Muscle layer of duodenum (tissue), 2 donors: ENCODE results near the gene EDC3.

Source experiments
- H3K27ac ChIP-seq: one replicate; pipeline ENCODE4 v1.7.0; 2013; ENCODE audit warnings: mild to moderate bottlenecking, low read length
- H3K27me3 ChIP-seq: one replicate; pipeline ENCODE4 v1.7.0; 2013; ENCODE audit warnings: low read depth, mild to moderate bottlenecking, control low read depth, low read length
- H3K36me3 ChIP-seq, 2 donors: one replicate each; pipeline ENCODE4 v1.7.0; 2013; ENCODE audit warnings: low read length in 2 of 2, control low read depth in 1 of 2, mild to moderate bottlenecking in 1 of 2; ENCODE audit not compliant: insufficient read depth in 2 of 2, control insufficient read depth in 1 of 2
- H3K4me1 ChIP-seq, 2 donors: one replicate each; pipeline ENCODE4 v1.7.0; 2013; ENCODE audit warnings: low read length in 2 of 2, mild to moderate bottlenecking in 2 of 2, control low read depth in 1 of 2, moderate library complexity in 1 of 2; ENCODE audit not compliant: insufficient read depth in 2 of 2, control insufficient read depth in 1 of 2
- H3K4me3 ChIP-seq, 2 donors: one replicate each; pipeline ENCODE4 v1.7.0; 2013; ENCODE audit warnings: low read length in 2 of 2, low read depth in 1 of 2, mild to moderate bottlenecking in 1 of 2
- H3K9me3 ChIP-seq, 2 donors: one replicate each; pipeline ENCODE4 v1.7.0; 2013; ENCODE audit warnings: low read length in 2 of 2, control low read depth in 1 of 2, mild to moderate bottlenecking in 1 of 2; ENCODE audit not compliant: control insufficient read depth in 1 of 2
- donor health status: healthy.

Gene EDC3

DNA sequence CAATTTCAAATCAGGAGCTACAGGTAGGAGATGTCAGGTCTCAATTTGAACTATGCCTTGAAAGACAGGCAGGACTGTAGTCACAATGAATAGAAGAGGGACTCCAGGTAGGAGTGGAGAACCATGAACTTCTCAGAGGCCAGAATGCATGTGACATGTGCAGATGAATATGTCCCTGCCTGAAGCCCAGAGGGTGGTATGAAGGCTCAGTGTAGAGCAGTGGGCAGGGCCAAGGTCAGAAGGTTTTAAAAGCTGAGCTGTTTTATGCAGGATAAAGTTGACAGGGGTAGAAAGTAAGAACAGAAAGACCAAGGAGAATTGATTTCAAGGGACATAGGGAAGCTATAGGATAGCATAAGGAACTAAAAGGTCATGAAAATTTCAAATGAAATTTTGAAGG is 49.3 kb downstream of the EDC3 start:
- Histone ChIP-seq H3K9me3 (no peaks in the 10 kb centered on the region), H3K4me1 (peaks cover 0 to 9% of the 10 kb centered on the region in 2 donors), H3K4me3 (no peak overlapping the region), H3K27ac (no peak overlapping the region), H3K27me3 (no peaks in the 10 kb centered on the region), H3K36me3 (no peaks in the 10 kb centered on the region)

DNA sequence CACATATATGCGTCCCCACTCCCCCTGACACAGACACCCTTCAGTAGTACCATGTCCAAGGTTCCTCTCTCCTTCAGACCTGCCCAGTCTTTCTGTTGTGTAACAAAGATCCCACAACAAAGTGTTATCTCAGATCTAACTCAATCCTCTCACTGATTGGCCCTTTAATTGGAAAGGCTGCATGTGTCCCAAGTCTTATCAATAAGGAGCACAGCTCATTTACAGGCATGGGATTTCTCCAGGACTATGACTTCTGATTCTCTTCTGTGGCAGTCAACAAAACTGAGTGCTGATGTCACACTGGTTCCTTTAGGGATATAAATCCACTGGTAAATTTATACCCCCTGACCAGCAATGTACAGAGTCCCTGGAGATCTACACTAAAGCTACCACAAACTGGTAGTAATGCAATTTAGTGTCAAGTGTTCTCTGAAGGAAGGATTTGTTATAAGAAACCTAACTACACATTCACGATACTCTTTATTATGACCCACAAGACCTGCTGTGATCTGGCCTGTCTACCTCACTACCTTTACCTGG is 52.1 kb downstream of the EDC3 start:
- no peaks in the 10 kb centered on the region for H3K9me3 ChIP-seq
- H3K36me3 ChIP-seq = peaks cover 18 to 21% of the 10 kb centered on the region in 2 donors
- H3K27me3 ChIP-seq = no peaks in the 10 kb centered on the region
- no peak overlapping the region for H3K27ac ChIP-seq
- H3K4me1 ChIP-seq = peaks cover 0 to 6% of the 10 kb centered on the region in 2 donors
- no peak overlapping the region for H3K4me3 ChIP-seq

DNA sequence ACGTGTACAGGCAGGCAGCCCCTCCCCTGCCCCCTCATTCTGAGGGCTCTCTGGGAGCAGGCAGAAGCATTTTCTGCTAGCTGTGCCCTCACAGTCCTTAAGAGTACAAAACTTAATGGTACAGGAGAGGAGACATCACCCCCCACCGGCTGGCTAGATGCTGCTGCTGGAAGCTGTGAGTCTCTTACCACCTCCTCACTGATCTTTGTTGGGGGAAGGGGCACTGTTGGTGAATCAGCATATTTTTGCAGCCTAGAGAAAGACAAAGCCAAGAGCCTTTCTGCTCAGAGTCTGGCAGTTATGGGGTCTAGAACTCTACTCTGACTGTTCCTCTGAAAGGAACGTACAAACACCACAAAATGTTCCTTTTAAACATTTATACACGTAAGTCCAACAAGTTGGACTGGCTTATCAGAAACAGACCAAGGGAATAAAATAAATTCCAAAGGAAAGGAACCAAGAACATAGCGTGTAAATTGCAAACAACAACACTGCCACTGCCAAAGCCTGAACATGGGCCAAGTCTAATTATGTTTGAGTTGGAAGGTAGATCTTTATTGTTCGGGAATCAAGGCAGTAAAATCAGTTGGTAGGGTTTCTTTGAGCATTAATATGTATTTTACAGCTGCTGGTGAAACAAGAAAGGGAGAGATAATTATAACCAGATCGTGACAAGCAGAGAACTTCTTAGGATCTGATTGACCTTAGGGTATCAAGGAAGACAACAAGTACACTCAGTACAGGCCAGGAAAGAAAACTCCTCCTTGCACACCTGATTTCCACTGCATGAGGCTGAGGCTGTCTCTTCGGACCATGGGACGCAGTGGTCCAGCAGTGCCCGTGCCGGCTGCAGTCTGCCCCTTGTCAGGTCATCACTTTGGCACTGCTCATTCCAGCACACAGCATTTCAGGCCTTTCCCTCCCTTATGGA is 52.8 kb downstream of the EDC3 start:
- Histone ChIP-seq H3K4me1 (peaks cover 0 to 6% of the 10 kb centered on the region in 2 donors), H3K4me3 (no peak overlapping the region), H3K9me3 (no peaks in the 10 kb centered on the region), H3K36me3 (peaks cover 23% of the 10 kb centered on the region in 2 donors), H3K27ac (no peak overlapping the region), H3K27me3 (no peaks in the 10 kb centered on the region)

DNA sequence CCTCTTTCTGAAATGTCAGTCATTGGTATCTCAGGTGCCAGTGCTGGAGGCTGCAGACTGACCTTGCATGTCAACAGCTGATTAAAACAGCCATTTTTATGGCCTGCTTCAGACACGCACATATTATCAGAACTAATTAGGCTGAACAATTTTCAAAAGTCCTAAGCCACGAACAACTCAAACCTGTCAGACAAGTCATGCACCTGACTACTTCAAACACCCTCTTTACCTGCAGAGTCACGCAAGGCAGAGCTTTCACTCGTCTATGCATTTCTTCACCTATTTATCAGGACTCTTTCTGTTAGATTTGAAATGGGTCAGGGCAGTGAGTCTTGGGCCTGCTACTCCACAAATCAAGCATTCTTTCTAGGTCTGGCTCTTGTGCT is 53.5 kb downstream of the EDC3 start:
- H3K9me3 ChIP-seq = no peaks in the 10 kb centered on the region
- peaks cover 0 to 6% of the 10 kb centered on the region in 2 donors for H3K4me1 ChIP-seq
- no peak overlapping the region for H3K27ac ChIP-seq
- H3K4me3 ChIP-seq = no peak overlapping the region
- peaks cover 27 to 30% of the 10 kb centered on the region in 2 donors for H3K36me3 ChIP-seq
- no peaks in the 10 kb centered on the region for H3K27me3 ChIP-seq

DNA sequence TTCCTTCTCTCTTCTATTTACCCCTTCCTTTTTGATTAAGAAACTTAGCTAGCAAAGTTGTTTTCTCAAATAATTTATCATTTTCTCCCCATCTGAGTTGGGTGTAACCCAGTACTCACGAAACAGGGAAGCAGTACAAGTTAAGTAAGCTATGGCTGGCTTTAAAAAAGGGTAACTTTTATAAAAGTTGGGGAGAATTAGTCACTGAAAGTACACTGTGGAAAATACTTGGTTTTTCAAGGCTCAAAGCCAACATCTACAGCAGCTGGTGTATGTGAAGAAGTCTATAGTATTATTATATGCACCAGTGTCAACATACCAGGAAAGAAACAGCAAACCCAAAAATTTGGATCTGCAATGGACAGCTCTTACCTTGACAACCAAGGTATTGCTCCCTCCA is 54.7 kb downstream of the EDC3 start:
- H3K27ac ChIP-seq = no peak overlapping the region
- peaks cover 39 to 42% of the 10 kb centered on the region in 2 donors for H3K36me3 ChIP-seq
- H3K27me3 ChIP-seq = no peaks in the 10 kb centered on the region
- no peaks in the 10 kb centered on the region for H3K9me3 ChIP-seq
- H3K4me1 ChIP-seq = peaks cover 0 to 6% of the 10 kb centered on the region in 2 donors
- no peak overlapping the region for H3K4me3 ChIP-seq

DNA sequence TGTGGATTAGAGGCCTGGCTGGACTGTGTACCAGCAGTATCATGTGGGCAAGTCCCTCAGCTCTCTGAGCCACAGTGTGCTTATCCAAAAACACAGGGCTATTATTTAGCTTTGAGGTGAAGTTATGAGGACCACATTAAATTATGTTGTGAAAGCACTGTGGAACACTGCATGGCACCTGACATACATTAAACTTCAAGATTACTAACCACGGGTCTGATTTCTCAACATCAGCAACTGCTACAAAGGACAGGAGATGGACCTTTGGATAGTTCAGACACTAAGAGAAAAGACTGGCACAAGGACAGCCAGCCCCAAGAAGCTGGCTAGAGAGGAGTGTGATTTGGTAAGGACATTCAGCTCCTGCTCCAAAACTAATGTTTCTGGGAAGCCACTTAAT is 58.8 kb downstream of the EDC3 start:
- Histone ChIP-seq H3K9me3 (no peaks in the 10 kb centered on the region), H3K27ac (no peak overlapping the region), H3K4me3 (no peak overlapping the region), H3K27me3 (no peaks in the 10 kb centered on the region), H3K36me3 (peaks cover 78 to 80% of the 10 kb centered on the region in 2 donors), H3K4me1 (no peaks in the 10 kb centered on the region)

DNA sequence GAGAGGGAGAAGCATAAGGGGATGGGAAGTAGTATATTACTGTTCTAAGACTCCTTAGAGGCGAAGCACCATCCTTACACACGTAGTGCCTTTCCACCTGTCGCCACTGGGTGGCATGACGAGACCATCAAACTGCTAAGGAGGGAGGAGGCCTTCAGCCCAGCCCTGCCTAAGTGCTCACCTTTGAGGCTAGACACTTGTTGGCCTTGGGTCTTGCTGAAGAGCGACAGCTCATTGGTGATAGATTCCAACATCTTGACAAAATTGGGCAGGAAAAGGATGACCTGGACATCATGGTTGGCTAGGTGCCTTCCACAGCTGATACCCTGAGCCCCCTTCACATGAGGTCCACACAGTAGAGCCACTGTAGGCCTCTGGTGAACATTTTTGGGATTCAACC is 60.6 kb downstream of the EDC3 start:
- H3K27ac ChIP-seq = no peak overlapping the region
- peaks cover 86 to 92% of the 10 kb centered on the region in 2 donors for H3K36me3 ChIP-seq
- H3K4me3 ChIP-seq = no peak overlapping the region
- no peaks in the 10 kb centered on the region for H3K9me3 ChIP-seq
- H3K27me3 ChIP-seq = no peaks in the 10 kb centered on the region
- no peaks in the 10 kb centered on the region for H3K4me1 ChIP-seq

DNA sequence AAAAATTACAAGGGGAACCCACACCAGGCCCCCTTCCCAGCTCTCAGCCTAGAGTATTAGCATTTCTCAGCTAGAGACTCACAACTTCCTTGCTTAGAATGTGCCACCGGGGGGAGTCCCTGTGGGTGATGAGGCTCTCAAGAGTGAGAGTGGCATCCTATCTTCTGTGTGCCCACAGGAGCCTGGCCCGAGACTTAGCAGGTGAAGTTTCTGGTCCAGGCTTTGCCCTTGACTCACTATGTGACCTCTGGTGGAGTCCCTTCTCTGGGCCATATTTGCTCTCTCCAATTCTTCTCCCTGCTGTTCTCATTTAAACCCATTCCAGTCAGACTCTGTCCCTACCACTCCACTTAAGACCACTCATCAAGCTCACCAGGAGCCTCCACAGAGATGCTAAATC is 62.0 kb downstream of the EDC3 start:
- no peaks in the 10 kb centered on the region for H3K27me3 ChIP-seq
- H3K36me3 ChIP-seq = peaks cover 79 to 93% of the 10 kb centered on the region in 2 donors
- H3K27ac ChIP-seq = no peak overlapping the region
- H3K4me3 ChIP-seq = no peak overlapping the region
- H3K9me3 ChIP-seq = no peaks in the 10 kb centered on the region
- H3K4me1 ChIP-seq = no peaks in the 10 kb centered on the region

DNA sequence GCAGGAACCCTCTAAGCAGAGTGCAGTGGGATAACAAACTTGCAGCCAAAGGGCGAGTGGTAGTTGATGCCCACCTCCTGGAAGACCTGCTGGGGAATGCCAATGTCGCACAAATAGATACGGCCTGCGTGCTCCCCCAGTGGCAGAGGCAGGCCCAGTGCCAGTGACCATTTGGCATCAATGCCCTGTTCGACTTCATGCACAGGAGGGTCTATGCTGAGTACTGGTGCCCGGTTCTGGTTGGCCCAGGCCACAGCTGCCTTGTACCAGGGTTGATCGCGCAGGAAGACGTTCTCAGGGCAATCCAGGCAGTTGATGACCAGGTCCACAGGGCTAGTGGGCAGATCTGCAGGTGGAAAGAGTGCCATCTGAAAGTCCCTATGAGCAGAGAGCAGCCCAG is 63.2 kb downstream of the EDC3 start:
- Histone ChIP-seq H3K4me3 (no peak overlapping the region), H3K36me3 (peaks cover 87 to 95% of the 10 kb centered on the region in 2 donors), H3K27ac (no peak overlapping the region), H3K9me3 (no peaks in the 10 kb centered on the region), H3K27me3 (no peaks in the 10 kb centered on the region), H3K4me1 (no peaks in the 10 kb centered on the region)

DNA sequence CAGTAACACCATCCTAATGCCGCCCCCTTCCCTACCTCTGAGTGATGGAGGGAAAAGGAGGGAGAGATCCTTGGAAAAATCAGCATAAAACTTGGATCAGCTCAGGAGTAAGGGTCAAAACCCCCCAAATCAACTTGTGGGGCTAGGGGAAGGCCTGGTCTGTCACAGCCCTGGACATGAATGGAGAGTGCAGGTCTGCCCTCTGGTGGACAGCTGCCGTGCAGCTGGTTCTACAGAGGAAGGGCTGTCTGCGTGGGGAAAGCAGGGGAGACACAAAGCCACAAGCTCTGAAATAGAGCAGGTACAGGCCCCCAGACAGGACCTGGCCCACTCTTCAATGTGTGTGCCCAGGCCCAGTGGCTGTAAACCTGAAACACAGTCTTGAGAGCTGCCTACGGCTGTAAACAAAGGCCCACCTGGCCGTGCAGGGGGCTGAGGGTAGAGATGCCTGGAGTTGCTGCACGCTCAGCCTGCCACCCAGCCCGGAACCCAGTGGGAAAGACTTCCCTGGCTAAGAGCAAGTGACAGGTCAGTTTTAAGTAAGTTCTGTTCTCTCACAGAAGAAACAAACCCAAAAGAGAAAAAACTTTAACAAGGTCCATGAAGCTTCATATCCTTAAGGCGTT is 63.8 kb downstream of the EDC3 start:
- H3K36me3 ChIP-seq = peaks cover 86 to 95% of the 10 kb centered on the region in 2 donors
- no peaks in the 10 kb centered on the region for H3K9me3 ChIP-seq
- H3K4me3 ChIP-seq = no peak overlapping the region
- H3K27me3 ChIP-seq = no peaks in the 10 kb centered on the region
- H3K27ac ChIP-seq = no peak overlapping the region
- H3K4me1 ChIP-seq = no peaks in the 10 kb centered on the region

DNA sequence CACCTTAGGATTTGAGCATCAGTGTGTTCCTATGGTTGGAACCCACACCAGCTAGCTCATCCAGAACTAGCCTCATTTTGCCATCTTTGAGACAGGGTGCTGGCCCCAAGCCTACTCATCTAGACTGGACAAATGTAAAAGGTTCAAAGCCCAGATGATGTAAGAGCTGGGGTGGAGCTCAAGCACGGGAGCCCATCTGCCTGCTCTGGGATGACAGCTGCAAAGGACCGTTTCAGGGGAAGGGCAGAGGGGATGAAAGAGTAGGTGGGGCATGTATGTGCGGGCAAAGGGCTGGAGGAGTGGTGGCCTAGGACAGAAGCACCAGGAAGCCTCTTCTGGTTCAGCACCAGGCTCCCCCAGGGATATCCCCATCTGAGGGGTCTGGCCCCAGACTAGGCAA is 64.4 kb downstream of the EDC3 start:
- no peaks in the 10 kb centered on the region for H3K27me3 ChIP-seq
- peaks cover 86 to 95% of the 10 kb centered on the region in 2 donors for H3K36me3 ChIP-seq
- no peak overlapping the region for H3K27ac ChIP-seq
- no peaks in the 10 kb centered on the region for H3K4me1 ChIP-seq
- no peaks in the 10 kb centered on the region for H3K9me3 ChIP-seq
- no peak overlapping the region for H3K4me3 ChIP-seq
